AG04450 (cell line): ENCODE measurements around the gene HAL. TPM values are rescaled to one million over a fixed set of nuclear protein-coding genes. Genes with fewer than 3 reads are reported as not detected.

Source experiments
- CTCF ChIA-PET: fragments of 300-600, 350-600 bp; formaldehyde crosslinking; extraction: SDS; loops from one replicate; lab custom pipeline; 2022; ENCODE audit warnings: antibody characterized with exemption, inconsistent platforms; lab: Charles Lee
- POLR2A ChIA-PET: fragments of 350-600 bp; formaldehyde crosslinking; extraction: SDS; loops from one replicate; lab custom pipeline; 2021; ENCODE audit warnings: antibody characterized with exemption, inconsistent platforms; lab: Yijun Ruan, JAX
- DNase-seq: peaks from one replicate; pipeline ENCODE4 v3.0.0-alpha.2; 2011; ENCODE audit warnings: low read depth, low spot score
- H3K27ac ChIP-seq: one replicate; pipeline ENCODE4 v1.5.1; 2012; ENCODE audit warnings: low read depth, low read length, control low read depth
- H3K27me3 ChIP-seq: one replicate; pipeline ENCODE4 v1.6.0; 2012; ENCODE audit warnings: low read length; ENCODE audit not compliant: control insufficient read depth, insufficient read depth
- H3K4me3 ChIP-seq: 2 replicates; pipeline ENCODE4 v1.5.1; 2011; ENCODE audit warnings: mild to moderate bottlenecking, low read depth, low read length, control low read depth
- H3K9me3 ChIP-seq: 2 replicates; pipeline ENCODE4 v1.5.1; 2012; ENCODE audit warnings: low read length; ENCODE audit not compliant: control insufficient read depth, insufficient read depth
- polyA plus RNA-seq: library from polyadenylated mRNA; depleted of rRNA; stranded (reverse); fragments of >200 nt; gene quantifications from 2 replicates; pipeline ENCODE4 v1.2.3, GENCODE V29; 2011
- TF ChIP-seq, protein P1 (sequence below): IDR thresholded peaks from 2 replicates; pipeline ENCODE4 v1.5.1; 2011; ENCODE audit warnings: low read depth, low read length, control low read depth, inconsistent platforms

Gene HAL
- polyA plus RNA-seq, 1 experiment: 0.02 TPM

DNA sequence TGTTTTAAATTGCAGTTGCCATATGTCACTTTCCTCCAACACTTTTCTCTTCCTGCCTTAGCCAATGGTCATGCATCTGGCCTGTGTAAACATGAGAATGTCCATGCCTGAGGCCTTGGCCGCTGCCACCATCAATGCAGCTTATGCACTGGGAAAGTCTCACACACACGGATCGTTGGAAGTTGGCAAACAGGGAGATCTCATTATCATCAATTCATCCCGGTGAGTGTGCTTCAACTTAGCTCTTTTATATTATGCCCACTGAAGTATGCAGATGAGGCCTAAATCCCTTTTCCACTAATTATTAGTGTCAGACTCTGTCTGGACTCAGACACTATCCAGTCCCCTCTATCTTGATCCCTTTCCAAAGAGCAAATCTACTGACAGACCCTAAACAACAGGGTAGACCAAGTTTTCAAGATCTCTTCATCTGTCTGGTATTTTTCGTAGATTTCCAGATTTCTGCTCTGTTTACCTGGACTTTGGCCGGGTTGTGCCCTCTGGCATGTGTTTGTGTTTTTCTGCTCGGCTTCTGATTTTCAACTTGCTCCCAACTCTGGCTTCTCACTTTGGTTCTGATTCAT lies 29.8 kb downstream of the HAL start:
- no peak for DNase-seq
- CTCF ChIA-PET: no interaction called here
- H3K9me3 ChIP-seq: no peaks in the 10 kb centered on the region
- peaks cover 5% of the 10 kb centered on the region for H3K27me3 ChIP-seq
- H3K4me3 ChIP-seq: no peak overlapping the region
- POLR2A ChIA-PET: no interaction called here
- peak overlapping the region; percentile 31 for H3K27ac ChIP-seq
- TF ChIP-seq, protein P1, sequence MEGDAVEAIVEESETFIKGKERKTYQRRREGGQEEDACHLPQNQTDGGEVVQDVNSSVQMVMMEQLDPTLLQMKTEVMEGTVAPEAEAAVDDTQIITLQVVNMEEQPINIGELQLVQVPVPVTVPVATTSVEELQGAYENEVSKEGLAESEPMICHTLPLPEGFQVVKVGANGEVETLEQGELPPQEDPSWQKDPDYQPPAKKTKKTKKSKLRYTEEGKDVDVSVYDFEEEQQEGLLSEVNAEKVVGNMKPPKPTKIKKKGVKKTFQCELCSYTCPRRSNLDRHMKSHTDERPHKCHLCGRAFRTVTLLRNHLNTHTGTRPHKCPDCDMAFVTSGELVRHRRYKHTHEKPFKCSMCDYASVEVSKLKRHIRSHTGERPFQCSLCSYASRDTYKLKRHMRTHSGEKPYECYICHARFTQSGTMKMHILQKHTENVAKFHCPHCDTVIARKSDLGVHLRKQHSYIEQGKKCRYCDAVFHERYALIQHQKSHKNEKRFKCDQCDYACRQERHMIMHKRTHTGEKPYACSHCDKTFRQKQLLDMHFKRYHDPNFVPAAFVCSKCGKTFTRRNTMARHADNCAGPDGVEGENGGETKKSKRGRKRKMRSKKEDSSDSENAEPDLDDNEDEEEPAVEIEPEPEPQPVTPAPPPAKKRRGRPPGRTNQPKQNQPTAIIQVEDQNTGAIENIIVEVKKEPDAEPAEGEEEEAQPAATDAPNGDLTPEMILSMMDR: no peak

DNA sequence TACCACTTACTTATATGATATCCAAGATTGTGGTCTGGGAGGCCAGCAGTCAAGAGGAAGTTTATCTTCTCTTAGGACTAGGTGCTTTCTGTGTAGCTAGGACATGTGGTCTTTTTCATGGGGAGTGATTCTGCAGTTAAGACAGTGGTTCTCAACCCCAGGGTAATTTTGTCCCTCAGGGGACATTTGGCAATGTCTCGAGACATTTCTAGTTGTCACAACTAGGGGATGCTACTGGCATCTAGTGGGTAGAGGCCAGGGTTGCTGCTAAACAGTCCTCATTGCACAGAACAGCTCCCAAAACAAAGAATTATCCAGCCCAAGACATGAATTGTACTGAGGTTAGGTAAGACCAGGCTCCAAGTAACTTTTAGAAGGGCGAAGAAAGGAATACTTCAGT lies 33.0 kb downstream of the HAL start:
- POLR2A ChIA-PET: no interaction called here
- TF ChIP-seq, protein P1: no peak
- Histone ChIP-seq H3K9me3 (no peaks in the 10 kb centered on the region), H3K27ac (no peak overlapping the region), H3K4me3 (no peak overlapping the region), H3K27me3 (peaks cover 5% of the 10 kb centered on the region)
- CTCF ChIA-PET: no interaction called here
- DNase-seq: no peak

DNA sequence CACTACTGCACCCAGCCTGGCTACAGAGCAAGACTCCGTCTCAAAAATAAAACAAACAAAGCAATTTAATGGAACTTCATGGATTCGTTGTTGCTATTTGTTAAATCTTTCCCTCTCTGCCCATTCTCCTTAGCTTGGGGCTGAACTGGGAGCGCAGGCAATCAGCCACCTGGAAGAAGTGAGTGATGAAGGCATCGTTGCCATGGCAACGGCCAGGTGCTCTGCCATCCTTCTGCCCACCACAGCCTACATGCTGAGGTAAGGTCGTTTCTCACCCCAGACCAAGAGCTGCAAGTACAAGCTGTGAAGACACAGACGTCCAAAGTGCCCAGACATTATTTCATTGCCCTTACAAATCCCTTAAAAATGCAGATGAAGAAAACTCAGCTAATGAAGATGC lies 33.9 kb downstream of the HAL start:
- H3K4me3 ChIP-seq: no peak overlapping the region
- POLR2A ChIA-PET: no interaction called here
- CTCF ChIA-PET: no interaction called here
- TF ChIP-seq, protein P1: no peak
- H3K27me3 ChIP-seq: peaks cover 7% of the 10 kb centered on the region
- no peaks in the 10 kb centered on the region for H3K9me3 ChIP-seq
- no peak overlapping the region for H3K27ac ChIP-seq
- DNase-seq: no peak

DNA sequence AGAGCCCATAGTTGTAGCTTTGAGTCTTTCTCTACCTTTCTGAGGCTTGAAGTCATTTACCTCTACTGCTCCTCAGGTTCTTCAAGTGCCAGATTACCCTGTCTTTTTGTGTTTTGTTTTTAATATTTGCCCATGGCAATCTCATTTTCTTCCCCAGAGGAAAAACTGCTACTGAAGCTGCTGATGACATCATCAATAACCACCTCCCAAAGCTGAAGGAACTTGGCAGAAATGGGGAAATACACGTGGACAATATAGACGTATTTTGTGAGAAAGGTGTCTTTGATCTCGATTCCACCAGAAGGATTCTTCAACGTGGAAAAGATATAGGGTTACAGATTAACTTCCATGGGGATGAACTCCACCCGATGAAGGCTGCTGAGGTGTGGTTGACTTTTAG lies 35.9 kb downstream of the HAL start:
- ChIA-PET CTCF (no interaction called here), POLR2A (no interaction called here)
- H3K27me3 ChIP-seq: peaks cover 9% of the 10 kb centered on the region
- H3K27ac ChIP-seq: no peak overlapping the region
- TF ChIP-seq, protein P1: no peak
- peaks cover 4% of the 10 kb centered on the region; the same call in 1 of the 2 replicates for H3K9me3 ChIP-seq
- no peak for DNase-seq
- H3K4me3 ChIP-seq: no peak overlapping the region

DNA sequence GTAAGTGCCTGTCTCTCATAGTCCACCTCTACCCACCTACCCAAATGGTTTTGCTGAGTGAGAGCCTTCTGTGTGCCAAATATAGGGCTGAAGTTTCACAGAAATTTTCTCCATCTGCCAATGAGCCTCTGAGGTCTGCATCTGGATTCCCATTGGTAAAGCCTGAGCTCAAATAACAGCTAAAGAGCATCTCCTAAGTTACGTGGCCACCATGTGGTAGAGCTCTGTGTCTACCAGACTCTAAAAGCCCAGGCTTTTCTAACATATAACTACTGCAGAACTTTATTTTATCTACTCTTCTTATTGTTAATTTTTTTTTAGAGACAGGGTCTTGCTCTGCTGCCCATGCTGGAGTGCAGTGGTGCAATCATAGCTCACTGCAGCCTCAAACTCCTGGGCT lies 37.0 kb downstream of the HAL start:
- Histone ChIP-seq H3K9me3 (peaks cover 4% of the 10 kb centered on the region; the same call in 1 of the 2 replicates), H3K4me3 (no peak overlapping the region), H3K27ac (no peak overlapping the region), H3K27me3 (peaks cover 9% of the 10 kb centered on the region)
- ChIA-PET POLR2A (no interaction called here), CTCF (interaction anchor here (0.6 to 1.4 kb wide), 4 partner anchors 12 to 41 kb away, joined by 3 to 6 read pairs (median 4); partner anchors contain the start of gene AMDHD1)
- TF ChIP-seq, protein P1: peak; percentile 27; the same call in 1 of the 2 replicates
- DNase-seq: no peak
